GM12801 (cell line): ENCODE measurements around the gene NFIA.

Source experiments
- CTCF ChIP-seq: IDR thresholded peaks from one replicate; pipeline ENCODE4 v1.5.1; 2011; ENCODE audit warnings: control low read depth; ENCODE audit not compliant: insufficient read length; ENCODE audit errors: extremely low read depth

Gene NFIA

GRCh38 chr1:61186753-61187152 lies 104.4 kb downstream of the NFIA start:
- TF ChIP-seq CTCF, result no peak

- no peak for TF ChIP-seq CTCF
Measured at GRCh38 chr1:61187352-61188086, 105.2 kb downstream of the NFIA start.

- TF ChIP-seq CTCF, result no peak
Measured at GRCh38 chr1:61190153-61190552, 107.8 kb downstream of the NFIA start.

- TF ChIP-seq CTCF, result no peak
Measured at GRCh38 chr1:61190618-61191432, 108.5 kb downstream of the NFIA start.

- no peak for TF ChIP-seq CTCF
Measured at GRCh38 chr1:61191433-61191720, 109.0 kb downstream of the NFIA start.

GRCh38 chr1:61192663-61193330 lies 110.4 kb downstream of the NFIA start:
- no peak for TF ChIP-seq CTCF

- no peak for TF ChIP-seq CTCF
Measured at GRCh38 chr1:61193808-61194207, 111.4 kb downstream of the NFIA start.
